Endothelial cell of umbilical vein (primary cell): ENCODE measurements around the gene PRR23A. TPM values are rescaled to one million over a fixed set of nuclear protein-coding genes. Genes with fewer than 3 reads are reported as not detected.

Source experiments
- BruUV-seq: library from RNA; stranded (reverse); fragments of 400-500 nt; replicated peaks from 2 replicates; lab custom pipeline; 2021; lab: Mats Ljungman, UMichigan
- CTCF ChIA-PET: fragments of 300-600, 350-600 bp; sonication (Branson Sonifier 250); formaldehyde crosslinking; loops from one replicate; lab custom pipeline; 2021; ENCODE audit warnings: antibody characterized with exemption, inconsistent platforms; lab: Charles Lee
- POLR2A ChIA-PET: fragments of 300-600, 350-600 bp; sonication (Branson Sonifier 250); formaldehyde crosslinking; loops from one replicate; lab custom pipeline; 2021; ENCODE audit warnings: antibody characterized with exemption, inconsistent platforms; lab: Charles Lee
- DNase-seq: peaks from one replicate; pipeline ENCODE4 v3.0.0-alpha.2; 2011; ENCODE audit warnings: low read depth, low spot score
- FAIRE-seq: peaks from 2 replicates; lab custom pipeline; 2011; peaks lifted over from hg19 to GRCh38; lab: Jason Lieb, UNC
- H2AFZ ChIP-seq: 2 replicates; pipeline ENCODE4 v1.6.0; 2012; ENCODE audit warnings: low read depth, low read length, control low read depth, inconsistent platforms
- H3K27ac ChIP-seq: 2 replicates; pipeline ENCODE4 v1.5.1; 2011; ENCODE audit warnings: low read depth, mild to moderate bottlenecking, control low read depth, low read length, moderate library complexity; ENCODE audit not compliant: insufficient read depth
- H3K27me3 ChIP-seq, 2 experiments: 2 replicates each; pipeline versions ENCODE4 v1.6.0 to v1.6.1; 2011; ENCODE audit warnings: low read length in 2 of 2, mixed read lengths in 1 of 2; ENCODE audit not compliant: control insufficient read depth in 2 of 2, insufficient read depth in 2 of 2
- H3K36me3 ChIP-seq, 2 experiments: 2 replicates in 1 of 2; 3 replicates in 1 of 2; pipeline ENCODE4 v1.5.1; 2011; ENCODE audit warnings: low read length in 2 of 2, mild to moderate bottlenecking in 1 of 2, moderate library complexity in 1 of 2; ENCODE audit not compliant: control insufficient read depth in 2 of 2, insufficient read depth in 2 of 2; ENCODE audit errors: extremely low read depth in 1 of 2
- H3K4me1 ChIP-seq: 3 replicates; pipeline ENCODE4 v1.5.1; 2011; ENCODE audit warnings: mild to moderate bottlenecking, low read length; ENCODE audit not compliant: control insufficient read depth, insufficient read depth; ENCODE audit errors: extremely low read depth
- H3K4me2 ChIP-seq: 2 replicates; pipeline ENCODE4 v1.6.1; 2011; ENCODE audit warnings: low read length, control low read depth, mixed read lengths; ENCODE audit not compliant: insufficient read depth
- H3K4me3 ChIP-seq, 3 experiments: fragments of 200-600 bp in 1 of 3; sonication (generic), shearing (Covaris generic) in 1 of 3; replicated peaks in 1 of 3; 2 replicates each; pipeline ENCODE4 v1.5.1; 2011 to 2016; ENCODE audit warnings: control low read depth in 3 of 3, low read length in 3 of 3, mild to moderate bottlenecking in 2 of 3, inconsistent platforms in 1 of 3, low read depth in 1 of 3, moderate library complexity in 1 of 3; ENCODE audit not compliant: insufficient read depth in 1 of 3
- H3K79me2 ChIP-seq: 2 replicates; pipeline ENCODE4 v1.6.0; 2012; ENCODE audit warnings: low read length, inconsistent platforms; ENCODE audit not compliant: control insufficient read depth, insufficient read depth
- H3K9ac ChIP-seq: replicated peaks from 2 replicates; pipeline ENCODE3; 2011; ENCODE audit warnings: low read length, control low read depth; ENCODE audit not compliant: insufficient read depth; ENCODE audit errors: extremely low read depth
- H3K9me1 ChIP-seq: replicated peaks from 3 replicates; pipeline ENCODE4 v1.6.0; 2011; ENCODE audit warnings: mild to moderate bottlenecking, low read length; ENCODE audit not compliant: control insufficient read depth, insufficient read depth; ENCODE audit errors: extremely low read depth
- H3K9me3 ChIP-seq: replicated peaks from 2 replicates; pipeline ENCODE4 v1.5.1; 2012; ENCODE audit warnings: low read length, inconsistent platforms; ENCODE audit not compliant: control insufficient read depth, insufficient read depth
- H4K20me1 ChIP-seq: replicated peaks from 2 replicates; pipeline ENCODE3; 2011; ENCODE audit warnings: mild to moderate bottlenecking, low read length; ENCODE audit not compliant: control insufficient read depth, insufficient read depth; ENCODE audit errors: extremely low read depth
- EZH2 ChIP-seq: IDR thresholded peaks from 2 replicates; pipeline ENCODE4 v1.6.1; 2012; ENCODE audit warnings: borderline replicate concordance, low read depth, mild to moderate bottlenecking, moderate library complexity, low read length, inconsistent platforms; ENCODE audit not compliant: severe bottlenecking
- FOS ChIP-seq: IDR thresholded peaks from 2 replicates; pipeline ENCODE4 v1.6.1; 2011; ENCODE audit warnings: mild to moderate bottlenecking, low read length, moderate library complexity, borderline replicate concordance; ENCODE audit not compliant: insufficient read depth
- GATA2 ChIP-seq: IDR thresholded peaks from 2 replicates; pipeline ENCODE4 v1.7.0; 2011; ENCODE audit warnings: low read depth, mild to moderate bottlenecking, moderate library complexity, mixed read lengths, low read length; ENCODE audit not compliant: insufficient read length, insufficient read depth
- JUN ChIP-seq: IDR thresholded peaks from 2 replicates; pipeline ENCODE4 v1.6.1; 2011; ENCODE audit warnings: borderline replicate concordance, low read depth; ENCODE audit not compliant: insufficient read length, insufficient read depth
- MYC ChIP-seq: IDR thresholded peaks from one replicate; pipeline ENCODE4 v1.6.1; 2011; ENCODE audit warnings: mild to moderate bottlenecking, low read depth, low read length
- POLR2A ChIP-seq: IDR thresholded peaks from 2 replicates; pipeline ENCODE4 v1.6.1; 2012; ENCODE audit warnings: low read depth, mild to moderate bottlenecking, control low read depth, low read length
- POLR2AphosphoS5 ChIP-seq: IDR thresholded peaks from 2 replicates; pipeline ENCODE4 v1.6.1; 2012; ENCODE audit warnings: low read depth, mild to moderate bottlenecking, control low read depth, low read length, moderate library complexity; ENCODE audit not compliant: insufficient read depth
- dilution Hi-C: fragments of 300-500 bp; cut with MboI; formaldehyde crosslinking; loops from one replicate; pipeline ENCODE4 v1.15.0; 2019; ENCODE audit warnings: low sequenced_read_pairs; ENCODE audit not compliant: extremely low pct_ligation_motif_present
- intact Hi-C: fragments of 100-400 bp; cut with micrococcal nuclease; formaldehyde crosslinking; loops from one replicate; pipeline ENCODE4 v1.10.0; 2022
- polyA plus RNA-seq, 4 experiments: library from polyadenylated mRNA; depleted of rRNA in 3 of 4; stranded (reverse) in 3 of 4; unstranded in 1 of 4; fragments of >200 nt; gene quantifications; 2 replicates each; pipeline versions ENCODE4 v1.2.1 to v1.2.3, GENCODE V29; 2011 to 2012; ENCODE audit warnings: missing spikeins in 1 of 4
- total RNA-seq: library from RNA; stranded (reverse); gene quantifications from 2 replicates; pipeline ENCODE4 v1.2.3, GENCODE V29; 2021
- TF ChIP-seq, protein P1 (sequence below), 2 donors: IDR thresholded peaks; 1 replicate in 1 of 2; 2 replicates in 1 of 2; pipeline ENCODE4 v1.5.1; 2011; ENCODE audit warnings: low read length in 2 of 2, mild to moderate bottlenecking in 2 of 2, moderate library complexity in 2 of 2, control low read depth in 1 of 2, inconsistent platforms in 1 of 2, low read depth in 1 of 2; ENCODE audit not compliant: insufficient read depth in 1 of 2; ENCODE audit errors: extremely low read depth in 1 of 2
- TF ChIP-seq, protein P2 (sequence below): IDR thresholded peaks from 2 replicates; pipeline ENCODE4 v1.6.1; 2011; ENCODE audit not compliant: insufficient read depth, insufficient read length

The PRR23A gene
- total and polyA plus RNA-seq, 2 donors (not counting 3 experiments of a cell fraction or from before 2014, with no cell fraction given), result not detected

DNA sequence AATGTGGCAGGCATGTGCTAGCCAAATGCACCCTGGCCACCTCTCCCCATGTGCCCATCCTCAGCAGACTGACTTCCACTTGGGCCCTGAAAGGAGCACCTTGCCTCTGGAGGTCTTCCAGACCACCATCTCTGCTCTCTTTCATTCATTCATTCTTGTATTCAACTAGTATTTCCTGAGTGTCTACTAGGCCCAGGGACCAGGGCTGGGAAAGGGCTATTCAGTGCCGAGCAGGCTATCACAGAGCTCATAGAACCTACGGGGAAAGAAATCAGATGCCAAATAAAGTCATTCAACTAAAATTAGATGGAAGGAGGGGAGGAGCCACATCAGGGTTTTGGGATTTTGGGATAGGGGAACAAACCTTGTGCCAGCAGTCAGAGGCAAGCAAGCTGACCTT, 18.9 kb downstream of the PRR23A start:
- no peaks in the 10 kb centered on the region for H4K20me1 ChIP-seq
- intact Hi-C loops (no loop called here), dilution Hi-C loops (no loop called here)
- CTCF ChIA-PET, result no interaction called here
- BruUV-seq, result no TSS peak
- H3K79me2 ChIP-seq, result no peaks in the 10 kb centered on the region
- no peak for DNase-seq
- no peak overlapping the region for H3K4me2 ChIP-seq
- H3K36me3 ChIP-seq, result no peaks in the 10 kb centered on the region
- H3K4me3 ChIP-seq, result no peak overlapping the region
- no peak overlapping the region for H2AFZ ChIP-seq
- no peaks in the 10 kb centered on the region for H3K4me1 ChIP-seq
- no peaks in the 10 kb centered on the region for H3K9me1 ChIP-seq
- H3K27me3 ChIP-seq, result peaks cover 0 to 3% of the 10 kb centered on the region in 2 experiments
- POLR2A ChIA-PET, result no interaction called here
- no peaks in the 10 kb centered on the region for H3K9me3 ChIP-seq
- no peak overlapping the region for H3K9ac ChIP-seq
- TF ChIP-seq, protein P1, sequence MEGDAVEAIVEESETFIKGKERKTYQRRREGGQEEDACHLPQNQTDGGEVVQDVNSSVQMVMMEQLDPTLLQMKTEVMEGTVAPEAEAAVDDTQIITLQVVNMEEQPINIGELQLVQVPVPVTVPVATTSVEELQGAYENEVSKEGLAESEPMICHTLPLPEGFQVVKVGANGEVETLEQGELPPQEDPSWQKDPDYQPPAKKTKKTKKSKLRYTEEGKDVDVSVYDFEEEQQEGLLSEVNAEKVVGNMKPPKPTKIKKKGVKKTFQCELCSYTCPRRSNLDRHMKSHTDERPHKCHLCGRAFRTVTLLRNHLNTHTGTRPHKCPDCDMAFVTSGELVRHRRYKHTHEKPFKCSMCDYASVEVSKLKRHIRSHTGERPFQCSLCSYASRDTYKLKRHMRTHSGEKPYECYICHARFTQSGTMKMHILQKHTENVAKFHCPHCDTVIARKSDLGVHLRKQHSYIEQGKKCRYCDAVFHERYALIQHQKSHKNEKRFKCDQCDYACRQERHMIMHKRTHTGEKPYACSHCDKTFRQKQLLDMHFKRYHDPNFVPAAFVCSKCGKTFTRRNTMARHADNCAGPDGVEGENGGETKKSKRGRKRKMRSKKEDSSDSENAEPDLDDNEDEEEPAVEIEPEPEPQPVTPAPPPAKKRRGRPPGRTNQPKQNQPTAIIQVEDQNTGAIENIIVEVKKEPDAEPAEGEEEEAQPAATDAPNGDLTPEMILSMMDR (IDR thresholded peaks at IDR 0.05; ENCODE audit: extremely low read depth in 1 of 2, insufficient read depth in 1 of 2, low read depth in 1 of 2, low read length in 2 of 2), result no peak
- TF ChIP-seq, protein P2, sequence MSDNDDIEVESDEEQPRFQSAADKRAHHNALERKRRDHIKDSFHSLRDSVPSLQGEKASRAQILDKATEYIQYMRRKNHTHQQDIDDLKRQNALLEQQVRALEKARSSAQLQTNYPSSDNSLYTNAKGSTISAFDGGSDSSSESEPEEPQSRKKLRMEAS, result no peak
- TF ChIP-seq EZH2 (no peak), POLR2AphosphoS5 (no peak), MYC (no peak), JUN (no peak), GATA2 (no peak), FOS (no peak), POLR2A (no peak)
- no peak for FAIRE-seq
- H3K27ac ChIP-seq, result no peak overlapping the region
